T-helper 2 cell treated with Interferon-gamma antibody and Interleukin-4, amounts not matched to agents 100 ng/mL and 5 ng/mL, for 36 hours (primary cell): Measurements from ENCODE around the gene ADGRV1. TPM values are rescaled to one million over a fixed set of nuclear protein-coding genes. Genes with fewer than 3 reads are reported as not detected.
"Not testable (repeated sequence)": the region's sequence is repeated elsewhere in the genome, so short reads cannot be mapped to it uniquely, and the experiment has no call there.

Experiments
- intact Hi-C: fragments of 100-400 bp; cut with micrococcal nuclease; formaldehyde crosslinking; loops from one replicate; pipeline ENCODE4 v1.15.1; 2023
- total RNA-seq: library from RNA; stranded (reverse); gene quantifications from 2 replicates; pipeline ENCODE4 v1.2.3, GENCODE V29; 2022

The ADGRV1 gene
- total RNA-seq, 1 donor from 2014 or later, result 0.02 TPM

- intact Hi-C loops, result loop anchor here (2.0 kb wide), 1 partner anchor 73 kb away; no protein-coding TSS in a partner anchor
Observed at GRCh38 chr5:90709323-90710155, 150.9 kb downstream of the ADGRV1 start.

DNA sequence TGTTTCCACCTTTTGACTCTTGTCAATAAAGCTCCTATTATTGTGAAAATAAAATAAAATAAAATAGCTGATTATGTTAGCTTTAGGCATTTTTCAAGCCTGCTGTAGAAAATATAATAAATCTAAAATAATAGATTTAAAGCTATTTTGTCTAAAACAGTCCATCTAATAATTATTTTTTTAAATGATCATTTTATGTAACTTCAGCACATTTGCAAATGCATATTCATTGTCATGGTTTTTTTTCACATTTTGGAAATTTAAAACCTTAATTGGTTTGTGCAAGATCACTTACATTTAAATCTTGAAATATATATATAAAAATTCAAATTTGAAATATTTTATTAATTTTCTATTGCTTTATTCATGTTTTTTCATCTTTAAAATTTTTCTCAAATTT lies 159.8 kb downstream of the ADGRV1 start:
- intact Hi-C loops, result no loop called here

GRCh38 chr5:90739567-90739966 lies 181.0 kb downstream of the ADGRV1 start:
- intact Hi-C loops, result no loop called here

DNA sequence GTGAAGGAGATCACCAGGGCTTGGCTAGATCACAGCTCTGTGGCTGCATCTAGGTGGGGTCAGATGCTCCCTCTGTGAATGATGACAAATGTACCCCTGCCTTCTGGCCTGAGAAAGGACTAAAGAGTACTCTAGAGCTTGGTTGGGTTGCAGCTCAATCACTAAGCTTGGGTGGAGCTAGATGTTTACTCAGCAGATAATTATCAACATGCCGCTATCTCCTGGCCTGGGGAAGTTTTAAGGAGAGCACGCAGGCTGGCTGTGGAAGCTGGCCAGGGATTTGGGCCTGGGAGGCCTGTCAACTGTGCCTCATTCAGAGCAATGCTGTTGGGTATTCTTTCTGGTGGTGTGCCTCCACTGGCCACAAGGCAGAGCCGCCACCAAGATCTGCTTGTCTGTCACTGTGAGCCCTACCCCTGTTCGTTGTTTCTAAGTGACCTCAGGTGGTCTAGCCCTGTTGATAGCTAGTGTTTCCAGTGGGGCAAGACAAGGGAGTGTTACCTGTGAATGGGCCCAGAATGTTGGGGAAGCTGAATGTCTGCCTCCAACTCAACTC lies 181.7 kb downstream of the ADGRV1 start:
- intact Hi-C loops, result no loop called here

DNA sequence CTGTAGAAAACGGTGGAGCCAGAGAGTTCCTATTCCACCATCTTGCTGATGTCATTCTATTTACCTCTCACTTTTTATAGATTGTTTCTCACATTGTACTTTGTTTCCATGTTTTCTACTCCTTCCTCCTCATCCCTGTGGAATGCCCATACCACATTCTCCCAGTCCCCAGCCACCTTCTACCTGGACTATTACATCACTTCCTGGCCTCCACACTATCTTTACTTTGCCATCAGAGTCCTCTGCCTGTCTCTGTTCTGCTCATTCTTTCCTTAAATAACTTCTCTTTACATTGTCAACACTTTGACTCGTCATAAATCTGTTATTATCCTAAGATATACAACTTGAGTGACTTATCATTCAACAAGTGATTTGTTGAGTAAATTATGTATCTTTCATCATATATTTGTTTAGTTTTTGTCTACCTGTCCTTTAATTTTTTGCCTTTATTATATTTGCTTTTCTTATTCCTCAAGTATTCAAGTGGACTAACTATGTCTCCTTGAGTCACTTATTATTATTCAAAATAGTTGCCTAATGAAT lies 182.5 kb downstream of the ADGRV1 start:
- intact Hi-C loops, result no loop called here

GRCh38 chr5:90746119-90746518 lies 187.5 kb downstream of the ADGRV1 start:
- intact Hi-C loops, result no loop called here

DNA sequence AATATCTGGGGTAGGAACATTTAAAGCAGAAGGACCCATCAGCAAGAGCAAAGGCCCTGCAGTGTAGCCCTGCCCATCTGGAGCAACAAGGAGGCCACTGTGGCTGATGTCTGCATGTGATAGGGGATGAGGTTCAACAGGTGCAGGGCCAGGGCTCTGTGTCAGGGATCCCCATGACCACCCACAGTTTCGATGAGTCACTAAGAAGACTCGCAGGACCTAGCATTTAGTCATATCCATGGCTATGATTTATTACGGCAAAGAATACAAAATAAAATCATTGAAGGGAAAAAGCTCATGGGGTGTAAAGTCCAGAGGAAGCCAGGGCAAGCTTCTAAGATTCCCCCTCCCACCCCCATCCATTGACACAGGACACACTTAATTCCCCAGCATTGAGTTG lies 188.6 kb downstream of the ADGRV1 start:
- intact Hi-C loops, result no loop called here

- intact Hi-C loops, result no loop called here
Observed at GRCh38 chr5:90747693-90748092, 189.1 kb downstream of the ADGRV1 start.

GRCh38 chr5:90759119-90759518 lies 200.5 kb downstream of the ADGRV1 start:
- intact Hi-C loops, result no loop called here

DNA sequence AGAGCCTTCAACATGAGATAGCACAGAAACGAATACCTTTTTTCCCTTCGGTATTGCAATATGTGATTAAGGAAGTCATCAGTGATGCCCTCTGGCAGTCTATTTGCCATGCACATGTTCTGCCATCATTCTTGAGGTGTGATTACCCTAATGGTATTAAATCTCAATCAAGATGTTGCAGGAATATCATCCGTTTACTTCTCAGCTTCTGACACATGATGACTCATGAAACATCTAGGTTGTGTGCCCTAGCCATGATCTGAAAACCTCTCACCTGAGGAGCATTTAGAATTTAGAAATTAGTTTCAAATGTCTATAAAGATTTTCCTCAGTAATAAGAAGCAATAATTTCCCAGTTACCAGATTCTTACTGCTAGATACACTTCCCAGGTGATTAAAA lies 209.1 kb downstream of the ADGRV1 start:
- intact Hi-C loops, result no loop called here

- intact Hi-C loops, result not testable (repeated sequence)
Observed at GRCh38 chr5:90770006-90770541, 211.5 kb downstream of the ADGRV1 start.

GRCh38 chr5:90777959-90778358 lies 219.4 kb downstream of the ADGRV1 start:
- intact Hi-C loops, result no loop called here

DNA sequence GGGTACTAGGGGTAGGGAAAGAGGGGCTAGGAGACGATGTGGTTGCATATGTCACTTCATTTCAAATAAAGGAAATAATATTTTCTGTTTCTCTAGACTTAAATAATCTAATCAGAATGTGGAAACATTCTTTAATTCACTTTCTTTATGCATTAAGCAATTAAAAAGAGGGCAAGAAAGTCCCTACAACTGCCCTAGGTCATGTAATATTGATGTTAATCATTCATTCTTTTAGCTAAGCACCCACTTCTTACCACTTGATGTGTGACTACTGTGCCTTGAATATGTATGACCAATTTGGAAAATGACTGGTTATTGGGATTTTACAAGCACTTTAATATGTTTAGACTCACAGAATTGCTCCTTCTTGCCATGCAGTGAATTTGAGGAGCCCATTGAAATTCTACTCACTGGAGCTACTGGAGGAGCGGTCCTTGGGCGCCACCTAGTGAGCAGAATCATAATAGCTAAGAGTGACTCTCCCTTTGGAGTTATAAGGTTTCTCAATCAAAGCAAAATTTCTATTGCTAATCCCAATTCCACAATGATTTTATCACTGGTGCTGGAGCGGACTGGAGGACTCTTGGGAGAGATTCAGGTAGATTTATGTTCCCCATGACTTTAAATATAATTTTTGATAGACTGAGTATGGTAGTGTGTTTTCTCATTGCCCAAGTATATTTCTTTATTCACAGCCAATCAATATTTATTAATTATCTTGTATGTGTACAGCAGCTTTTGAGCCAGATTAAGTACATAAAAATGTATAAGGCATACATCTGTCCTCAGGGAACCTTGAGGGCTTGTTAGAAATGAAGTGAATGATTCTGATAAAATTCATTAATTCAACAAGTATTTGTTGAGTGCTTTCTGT lies 225.1 kb downstream of the ADGRV1 start:
- intact Hi-C loops, result loop anchor here (1.0 to 2.0 kb wide), 3 partner anchors 75 to 343 kb away; partner anchors contain the start of gene LYSMD3

- intact Hi-C loops, result no loop called here
Observed at GRCh38 chr5:90786756-90787155, 228.2 kb downstream of the ADGRV1 start.

GRCh38 chr5:90792725-90793124 lies 234.1 kb downstream of the ADGRV1 start:
- intact Hi-C loops, result no loop called here

DNA sequence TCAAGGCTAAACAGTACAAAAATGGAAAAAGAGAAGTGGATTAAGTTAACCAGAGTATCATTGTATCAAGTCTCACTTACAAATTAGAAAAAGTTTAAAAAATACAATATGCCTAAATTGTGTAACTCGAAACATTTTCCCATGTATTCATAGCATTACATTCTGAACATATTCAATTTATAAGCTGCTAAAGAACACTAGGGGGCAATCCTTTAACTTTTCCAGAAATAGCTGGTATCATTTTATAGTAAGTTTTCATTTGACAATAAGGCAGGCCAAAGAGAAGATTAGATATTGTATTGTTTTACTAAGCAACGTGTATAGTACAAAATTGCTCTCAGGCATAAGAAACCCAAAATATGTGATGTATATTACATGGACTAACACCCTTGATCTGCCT lies 234.6 kb downstream of the ADGRV1 start:
- intact Hi-C loops, result no loop called here

GRCh38 chr5:90796919-90797318 lies 238.3 kb downstream of the ADGRV1 start:
- intact Hi-C loops, result not testable (repeated sequence)

DNA sequence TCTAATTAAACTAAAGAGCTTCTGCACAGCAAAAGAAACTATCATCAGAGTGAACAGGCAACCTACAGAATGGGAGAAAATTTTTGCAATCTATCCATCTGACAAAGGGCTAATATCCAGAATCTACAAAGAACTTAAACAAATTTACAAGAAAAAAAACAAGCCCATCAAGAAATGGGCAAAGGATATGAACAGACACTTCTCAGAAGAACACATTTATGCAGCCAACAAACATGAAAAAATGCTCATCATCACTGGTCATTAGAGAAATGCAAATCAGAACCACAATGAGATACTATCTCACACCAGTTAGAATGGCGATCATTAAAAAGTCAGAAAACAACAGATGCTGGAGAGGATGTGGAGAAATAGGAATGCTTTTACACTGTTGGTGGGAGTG lies 241.5 kb downstream of the ADGRV1 start:
- intact Hi-C loops, result not testable (repeated sequence)

DNA sequence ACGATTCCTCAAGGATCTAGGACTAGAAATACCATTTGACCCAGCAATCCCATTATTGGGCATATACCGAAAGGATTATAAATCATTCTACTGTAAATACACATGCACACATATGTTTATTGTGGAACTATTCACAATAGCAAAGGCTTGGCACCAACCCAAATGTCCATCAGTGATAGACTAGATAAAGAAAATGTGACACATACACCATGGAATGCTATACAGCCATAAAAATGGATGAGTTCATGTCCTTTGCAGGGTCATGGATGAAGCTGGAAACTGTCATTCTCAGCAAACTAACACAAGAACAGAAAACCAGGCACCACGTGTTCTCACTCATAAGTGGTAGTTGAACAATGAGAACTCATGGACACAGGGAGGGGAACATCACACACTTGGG lies 241.9 kb downstream of the ADGRV1 start:
- intact Hi-C loops, result not testable (repeated sequence)

DNA sequence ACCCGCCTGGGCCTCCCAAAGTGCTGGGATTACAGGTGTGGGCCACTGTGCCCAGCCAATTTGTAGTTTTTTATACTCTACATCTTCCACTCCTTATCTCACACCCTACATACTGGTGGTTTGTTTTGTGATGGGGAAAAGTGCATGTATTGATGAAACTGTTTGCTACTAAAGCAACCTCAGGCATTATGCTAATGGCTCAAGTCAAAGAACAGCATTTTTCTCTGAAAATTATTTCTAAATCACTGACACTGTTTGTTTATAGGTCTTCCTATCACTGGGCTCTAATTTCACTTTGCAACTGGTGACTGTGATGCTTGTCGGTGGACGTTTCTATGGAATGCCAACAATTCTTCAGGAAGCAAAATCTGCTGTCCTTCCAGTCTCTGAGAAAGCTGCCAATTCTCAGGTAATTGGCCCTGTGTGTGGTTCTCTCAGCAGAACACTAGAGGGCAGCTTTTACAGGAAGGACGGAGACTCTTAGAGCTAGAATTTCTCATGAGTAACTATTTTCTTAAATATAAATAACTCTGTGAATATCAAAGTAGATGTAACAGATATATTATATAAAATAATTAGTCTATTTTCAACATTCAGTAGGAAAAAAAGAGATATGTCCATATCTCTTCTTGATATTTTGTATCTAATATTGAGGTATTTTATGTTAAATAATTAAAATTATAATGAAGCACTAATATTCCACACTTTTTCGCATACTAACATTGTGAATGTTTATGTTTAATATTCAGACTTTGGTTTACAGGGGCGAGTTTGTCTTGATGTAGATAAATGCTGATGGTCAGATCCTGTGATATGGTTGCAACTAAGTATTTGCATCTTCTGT lies 244.1 kb downstream of the ADGRV1 start:
- intact Hi-C loops, result no loop called here
